HFF-Myc (cell line): Measurements from ENCODE around the gene DVL2.

ENCODE experiments used
- DNase-seq: peaks from one replicate; pipeline ENCODE4 v3.0.0-alpha.2; 2011; ENCODE audit warnings: low read depth; ENCODE audit errors: extremely low read depth
- H3K4me3 ChIP-seq: replicated peaks from 2 replicates; pipeline ENCODE4 v1.5.1; 2011; ENCODE audit warnings: low read depth, mild to moderate bottlenecking, control low read depth, low read length
- CTCF ChIP-seq: IDR thresholded peaks from 2 replicates; pipeline ENCODE4 v1.5.1; 2012; ENCODE audit warnings: mild to moderate bottlenecking, low read depth, low read length, control low read depth; ENCODE audit errors: missing control alignments

The DVL2 gene

GRCh38 chr17:7214300-7215135 is 19.8 kb downstream of the DVL2 start:
- DNase-seq = peak; percentile 92
- TF ChIP-seq CTCF = peak; percentile 61
- peak overlapping the region; percentile 63 for H3K4me3 ChIP-seq

- peak; percentile 57 for TF ChIP-seq CTCF
- peak; percentile 57 for DNase-seq
- peak overlapping the region; percentile 63 for H3K4me3 ChIP-seq
These were observed 20.4 kb downstream of the DVL2 start for GRCh38 chr17:7213895-7214299.

GRCh38 chr17:7211491-7212273 is 22.6 kb downstream of the DVL2 start:
- no peak for TF ChIP-seq CTCF
- no peak for DNase-seq
- no peak overlapping the region for H3K4me3 ChIP-seq

DNA sequence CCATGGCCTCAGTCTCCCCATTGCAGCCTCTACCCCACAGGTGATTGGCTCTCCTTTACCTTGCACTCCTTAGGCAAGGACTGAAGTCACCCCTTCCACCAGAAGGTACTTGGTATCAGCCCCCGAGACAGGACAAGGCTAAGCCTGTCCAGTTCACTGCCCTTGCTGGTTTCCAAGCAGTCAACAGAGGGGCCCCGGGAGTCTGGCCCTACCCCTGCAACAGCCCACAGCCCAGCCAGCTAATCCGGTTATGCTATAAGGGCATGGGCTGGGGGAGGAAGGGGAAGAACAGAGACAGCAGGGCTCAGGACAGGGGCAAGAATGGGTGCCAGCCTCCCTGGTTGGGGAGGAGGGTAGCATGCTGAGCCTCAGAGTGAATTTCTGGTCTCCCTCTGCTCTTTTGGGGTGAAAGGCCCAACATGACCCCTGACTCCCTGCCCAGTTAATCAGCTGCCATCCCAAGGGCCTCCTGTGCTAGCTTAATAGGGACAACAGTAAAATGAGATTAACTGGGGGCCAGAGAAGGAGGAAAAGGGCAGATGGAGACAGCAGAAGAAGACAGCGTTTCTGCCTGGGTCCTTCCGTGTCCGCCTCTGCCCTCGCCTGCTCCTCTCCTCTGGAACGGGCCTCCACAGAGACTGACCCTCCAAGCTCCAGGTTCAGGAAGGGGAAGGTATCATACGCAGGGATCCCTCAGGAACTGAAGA is 25.4 kb downstream of the DVL2 start:
- no peak overlapping the region for H3K4me3 ChIP-seq
- TF ChIP-seq CTCF = no peak
- DNase-seq = no peak

DNA sequence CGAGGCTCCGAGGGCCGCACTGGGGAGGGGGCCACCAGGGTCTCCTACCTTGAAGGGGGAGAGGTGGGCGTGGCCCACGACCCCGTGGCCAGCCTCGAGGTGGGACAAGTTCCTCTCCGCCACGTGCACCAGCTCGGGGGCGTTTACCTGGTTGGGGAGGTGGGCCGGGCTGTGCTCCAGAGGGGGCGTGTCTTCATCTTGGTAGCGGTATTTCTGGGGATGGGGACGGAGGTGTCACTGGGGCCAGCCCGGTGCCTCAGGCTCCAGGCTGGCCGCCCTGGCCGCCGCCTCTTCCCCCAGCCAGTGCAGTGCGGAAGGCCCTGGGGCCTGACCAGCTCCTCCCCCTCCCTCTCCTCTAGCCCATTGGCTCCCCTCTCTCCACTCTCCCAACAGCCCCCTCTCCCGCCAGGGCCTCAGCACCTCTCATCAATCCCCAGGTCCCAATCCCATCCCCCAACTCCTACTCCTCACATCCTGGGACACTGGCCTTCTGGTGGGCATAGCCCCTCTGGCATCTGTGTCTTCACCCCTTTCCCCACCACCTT is 26.2 kb downstream of the DVL2 start:
- no peak for DNase-seq
- no peak overlapping the region for H3K4me3 ChIP-seq

More for the DNA sequence above, 26.2 kb downstream of the DVL2 start:
- no peak for TF ChIP-seq CTCF
